GM12873 (cell line): ENCODE results near the gene RAPGEF4.

Experiments used
- TF ChIP-seq, protein P1 (sequence below): IDR thresholded peaks from 2 replicates; pipeline ENCODE4 v1.5.1; 2012; ENCODE audit warnings: low read depth, mild to moderate bottlenecking, moderate library complexity, low read length, control low read depth; ENCODE audit not compliant: insufficient read depth; ENCODE audit errors: missing control alignments

Gene RAPGEF4

GRCh38 chr2:173091910-173092309 is 356.3 kb downstream of the RAPGEF4 start:
- TF ChIP-seq, protein P1, sequence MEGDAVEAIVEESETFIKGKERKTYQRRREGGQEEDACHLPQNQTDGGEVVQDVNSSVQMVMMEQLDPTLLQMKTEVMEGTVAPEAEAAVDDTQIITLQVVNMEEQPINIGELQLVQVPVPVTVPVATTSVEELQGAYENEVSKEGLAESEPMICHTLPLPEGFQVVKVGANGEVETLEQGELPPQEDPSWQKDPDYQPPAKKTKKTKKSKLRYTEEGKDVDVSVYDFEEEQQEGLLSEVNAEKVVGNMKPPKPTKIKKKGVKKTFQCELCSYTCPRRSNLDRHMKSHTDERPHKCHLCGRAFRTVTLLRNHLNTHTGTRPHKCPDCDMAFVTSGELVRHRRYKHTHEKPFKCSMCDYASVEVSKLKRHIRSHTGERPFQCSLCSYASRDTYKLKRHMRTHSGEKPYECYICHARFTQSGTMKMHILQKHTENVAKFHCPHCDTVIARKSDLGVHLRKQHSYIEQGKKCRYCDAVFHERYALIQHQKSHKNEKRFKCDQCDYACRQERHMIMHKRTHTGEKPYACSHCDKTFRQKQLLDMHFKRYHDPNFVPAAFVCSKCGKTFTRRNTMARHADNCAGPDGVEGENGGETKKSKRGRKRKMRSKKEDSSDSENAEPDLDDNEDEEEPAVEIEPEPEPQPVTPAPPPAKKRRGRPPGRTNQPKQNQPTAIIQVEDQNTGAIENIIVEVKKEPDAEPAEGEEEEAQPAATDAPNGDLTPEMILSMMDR, result no peak

DNA sequence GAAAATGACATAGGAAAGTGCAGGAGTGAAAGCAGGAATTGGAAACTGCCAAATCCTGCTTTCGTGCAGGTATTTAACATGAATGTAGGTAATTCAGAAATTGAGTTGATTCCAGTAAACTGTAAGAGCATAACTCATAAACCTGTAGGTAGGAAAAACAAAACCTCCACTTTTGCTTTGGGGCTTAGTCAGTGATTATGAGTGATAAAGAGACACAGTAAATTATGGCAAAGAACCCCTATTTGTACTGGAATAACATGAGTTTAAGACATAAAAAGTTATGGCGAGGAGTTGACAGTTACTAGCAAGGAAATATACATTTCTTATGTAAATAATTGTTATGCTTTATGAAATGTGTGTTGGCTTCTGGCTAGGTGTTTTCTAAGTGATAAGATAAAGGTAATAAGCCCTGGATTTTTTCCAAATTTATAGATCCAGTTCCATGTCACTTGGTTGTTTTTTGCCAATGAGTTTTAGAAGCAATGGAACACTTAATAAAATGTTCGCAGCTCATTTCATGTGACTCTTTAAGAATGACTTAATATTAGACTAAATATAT is 357.3 kb downstream of the RAPGEF4 start:
- TF ChIP-seq, protein P1, result no peak

- TF ChIP-seq, protein P1, result no peak
Observed at GRCh38 chr2:173094731-173095130, 359.1 kb downstream of the RAPGEF4 start.

DNA sequence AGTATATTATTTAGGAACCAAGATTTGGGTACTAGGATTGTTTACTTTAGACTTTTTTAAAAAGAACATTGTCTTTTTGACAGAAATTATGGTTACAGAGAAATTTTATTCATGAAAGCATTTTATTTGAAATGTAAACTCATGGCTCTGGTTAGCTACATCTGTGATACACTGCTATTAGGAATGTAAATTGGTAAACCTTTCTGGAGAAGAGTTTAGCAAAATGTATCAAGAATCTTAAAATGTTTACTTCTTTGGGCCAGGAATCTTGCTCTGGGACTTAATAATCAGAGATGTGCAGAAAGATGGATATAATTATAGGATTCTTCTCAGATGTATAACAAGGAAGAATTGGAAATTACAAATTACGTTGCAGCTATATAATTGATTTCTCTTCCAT is 359.7 kb downstream of the RAPGEF4 start:
- TF ChIP-seq, protein P1, result no peak

DNA sequence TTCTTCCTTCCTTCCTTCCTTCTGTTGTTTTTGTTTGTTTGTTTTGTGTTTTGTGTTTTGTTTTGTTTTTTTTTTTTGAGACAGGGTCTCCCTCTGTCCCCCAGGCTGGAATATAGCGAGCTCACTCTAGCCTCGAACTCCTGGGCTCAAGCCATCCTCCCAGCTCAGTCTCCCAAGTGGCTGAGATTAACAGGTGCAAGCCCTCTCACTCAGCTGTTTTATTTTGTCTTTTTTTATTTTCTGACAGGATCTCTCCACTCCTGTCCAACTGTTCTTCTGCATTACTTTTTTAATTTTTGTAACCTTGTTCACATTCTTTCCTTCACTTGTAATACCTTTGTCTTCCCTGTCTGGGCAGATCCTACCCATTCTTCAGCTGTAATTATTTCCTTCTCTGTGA is 363.6 kb downstream of the RAPGEF4 start:
- TF ChIP-seq, protein P1, result no peak

GRCh38 chr2:173099804-173100203 is 364.2 kb downstream of the RAPGEF4 start:
- TF ChIP-seq, protein P1, result no peak

- TF ChIP-seq, protein P1, result no peak
Observed at GRCh38 chr2:173101687-173102086, 366.0 kb downstream of the RAPGEF4 start.
